Neural crest cell (in vitro differentiated cells): ENCODE measurements around the gene PSMA2. TPM values are rescaled to one million over a fixed set of nuclear protein-coding genes. Genes with fewer than 3 reads are reported as not detected.

Source experiments
- DNase-seq: peaks from one replicate; pipeline ENCODE4 v3.0.0; 2021; ENCODE audit warnings: low read depth, mixed read lengths, low spot score
- H3K27ac Mint-ChIP-seq: one replicate; pipeline ENCODE4 v1.8.0; 2021; ENCODE audit warnings: mild to moderate bottlenecking, mixed read lengths; ENCODE audit not compliant: unreplicated experiment
- H3K27me3 Mint-ChIP-seq: 2 replicates; pipeline ENCODE4 v1.8.0; 2021; ENCODE audit warnings: low read depth, mild to moderate bottlenecking, mixed read lengths
- H3K36me3 Mint-ChIP-seq: 2 replicates; pipeline ENCODE4 v1.8.0; 2021; ENCODE audit warnings: low read depth, mild to moderate bottlenecking, mixed read lengths
- H3K4me1 Mint-ChIP-seq: 2 replicates; pipeline ENCODE4 v1.8.0; 2021; ENCODE audit warnings: mixed read lengths
- H3K4me3 Mint-ChIP-seq: one replicate; pipeline ENCODE4 v1.8.0; 2021; ENCODE audit warnings: mild to moderate bottlenecking, mixed read lengths
- H3K9me3 Mint-ChIP-seq: 2 replicates; pipeline ENCODE4 v1.8.0; 2021; ENCODE audit warnings: mixed read lengths
- CTCF ChIP-seq: fragments of 200-600 bp; sonication (generic); conservative IDR thresholded peaks from 2 replicates; pipeline ENCODE4 v1.5.0; 2021; ENCODE audit warnings: antibody characterized with exemption, mild to moderate bottlenecking
- total RNA-seq: library from RNA; stranded (reverse); gene quantifications from 2 replicates; pipeline ENCODE4 v1.2.1, GENCODE V29; 2021

Gene PSMA2
- total RNA-seq, 1 donor from 2014 or later: 128 TPM

- Mint-ChIP-seq H3K4me3 (no peak overlapping the region), H3K9me3 (peaks cover 4% of the 10 kb centered on the region), H3K36me3 (no peaks in the 10 kb centered on the region), H3K27me3 (no peaks in the 10 kb centered on the region), H3K4me1 (peaks cover 5% of the 10 kb centered on the region), H3K27ac (no peak overlapping the region)
- TF ChIP-seq CTCF: no peak
- DNase-seq: no peak
Measured at GRCh38 chr7:42869131-42870020, 62.6 kb downstream of the PSMA2 start.

- peaks cover 5% of the 10 kb centered on the region for H3K4me1 Mint-ChIP-seq
- H3K4me3 Mint-ChIP-seq: no peak overlapping the region
- no peak overlapping the region for H3K27ac Mint-ChIP-seq
- H3K36me3 Mint-ChIP-seq: peaks cover 4% of the 10 kb centered on the region
- no peak for DNase-seq
- peaks cover 7% of the 10 kb centered on the region for H3K9me3 Mint-ChIP-seq
- no peaks in the 10 kb centered on the region for H3K27me3 Mint-ChIP-seq
- no peak for TF ChIP-seq CTCF
Measured at GRCh38 chr7:42868480-42868879, 63.5 kb downstream of the PSMA2 start.

Other genes starting within 250 kb of the PSMA2 start
- gene C7orf25, start 20.1 kb downstream of the PSMA2 start, total RNA-seq: 3.7 and 6.9 TPM in 2 replicates
- 50.1 and 52.6 TPM in 2 replicates for gene MRPL32, start 202 bp upstream of the PSMA2 start, total RNA-seq
- gene HECW1, start 180.5 kb upstream of the PSMA2 start, total RNA-seq: 2.8 and 3.6 TPM in 2 replicates